Activated CD4-positive, alpha-beta T cell treated with anti-CD3 and anti-CD28 coated beads, Interleukin-2, amount 10 ng/mL, durations not matched to agents 7 days and 5 days (primary cell): ENCODE results near the gene AGRN. TPM values are rescaled to one million over a fixed set of nuclear protein-coding genes. Genes with fewer than 3 reads are reported as not detected.
"Not testable (repeated sequence)": the region's sequence is repeated elsewhere in the genome, so short reads cannot be mapped to it uniquely, and the experiment has no call there.

ENCODE experiments used
- CTCF ChIA-PET: fragments of 350-600 bp; sonication (Branson Sonifier 250); formaldehyde crosslinking; loops from one replicate; lab custom pipeline; 2021; ENCODE audit warnings: antibody characterized with exemption; lab: Charles Lee
- POLR2A ChIA-PET: fragments of 350-600 bp; sonication (Branson Sonifier 250); formaldehyde crosslinking; loops from one replicate; lab custom pipeline; 2021; ENCODE audit warnings: antibody characterized with exemption; lab: Charles Lee
- DNase-seq: peaks from one replicate; pipeline ENCODE4 v3.0.0-alpha.2; 2020
- H3K27ac Mint-ChIP-seq: one replicate; pipeline ENCODE4 v1.8.0; 2021; ENCODE audit warnings: mild to moderate bottlenecking, moderate library complexity, mixed read lengths
- H3K27me3 Mint-ChIP-seq: one replicate; pipeline ENCODE4 v1.8.0; 2021; ENCODE audit warnings: mixed read lengths
- H3K36me3 Mint-ChIP-seq: one replicate; pipeline ENCODE4 v1.8.0; 2021; ENCODE audit warnings: low read depth, mixed read lengths
- H3K4me1 Mint-ChIP-seq: one replicate; pipeline ENCODE4 v1.8.0; 2021; ENCODE audit warnings: mixed read lengths
- H3K4me3 Mint-ChIP-seq: one replicate; pipeline ENCODE4 v1.8.0; 2021; ENCODE audit warnings: mild to moderate bottlenecking, moderate library complexity, mixed read lengths
- H3K9me3 Mint-ChIP-seq: one replicate; pipeline ENCODE4 v1.8.0; 2021; ENCODE audit warnings: mixed read lengths
- total RNA-seq, 2 experiments: library from RNA; stranded (reverse); gene quantifications; one replicate each; pipeline ENCODE4 v1.2.3, GENCODE V29; 2021

Gene AGRN
- total RNA-seq, 2 experiments from 2014 or later = 7.4 to 8.3 TPM

DNA sequence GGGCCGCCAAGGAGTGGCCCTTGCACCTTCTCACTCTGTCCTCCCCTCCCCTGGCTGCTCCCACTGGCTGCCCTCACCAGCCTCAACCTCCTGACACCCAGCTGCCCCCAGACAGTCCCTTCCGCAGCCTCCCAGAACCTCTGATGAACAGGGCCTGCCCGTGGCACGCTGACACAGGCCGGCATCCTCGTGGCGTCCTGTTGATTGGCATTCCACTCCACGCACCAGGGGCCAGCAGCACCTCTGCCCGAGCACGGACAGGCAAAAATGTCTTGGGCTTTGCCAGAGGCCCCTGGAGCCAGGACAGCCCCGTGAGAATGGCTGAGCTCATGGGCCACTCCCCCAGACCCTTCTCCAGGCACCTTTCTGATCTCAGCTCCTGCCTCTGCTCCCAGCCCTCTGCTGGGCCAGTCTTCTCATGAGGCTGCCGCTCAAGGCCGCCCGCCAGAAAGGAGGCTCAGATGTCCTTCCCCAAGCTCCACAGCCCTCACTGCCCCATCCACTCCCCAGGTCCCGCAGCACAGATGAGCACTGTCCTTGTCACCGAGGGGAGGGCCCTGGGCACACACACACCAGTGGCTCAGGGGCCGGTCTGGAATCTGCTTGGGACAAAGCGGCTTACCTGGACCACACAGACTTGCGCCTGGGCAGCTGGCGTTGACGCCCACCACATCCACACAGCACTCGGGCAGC is 70.0 kb downstream of the AGRN start:
- Mint-ChIP-seq H3K36me3 (peaks cover 3% of the 10 kb centered on the region), H3K27me3 (no peaks in the 10 kb centered on the region), H3K4me1 (no peaks in the 10 kb centered on the region), H3K27ac (peak overlapping the region; percentile 41), H3K4me3 (no peak overlapping the region), H3K9me3 (peaks cover 3% of the 10 kb centered on the region)
- no peak for DNase-seq
- POLR2A ChIA-PET = no interaction called here
- CTCF ChIA-PET = interaction anchor here (0.8 kb wide), 1 partner anchor 49 kb away, joined by 3 read pairs; no protein-coding TSS in a partner anchor

DNA sequence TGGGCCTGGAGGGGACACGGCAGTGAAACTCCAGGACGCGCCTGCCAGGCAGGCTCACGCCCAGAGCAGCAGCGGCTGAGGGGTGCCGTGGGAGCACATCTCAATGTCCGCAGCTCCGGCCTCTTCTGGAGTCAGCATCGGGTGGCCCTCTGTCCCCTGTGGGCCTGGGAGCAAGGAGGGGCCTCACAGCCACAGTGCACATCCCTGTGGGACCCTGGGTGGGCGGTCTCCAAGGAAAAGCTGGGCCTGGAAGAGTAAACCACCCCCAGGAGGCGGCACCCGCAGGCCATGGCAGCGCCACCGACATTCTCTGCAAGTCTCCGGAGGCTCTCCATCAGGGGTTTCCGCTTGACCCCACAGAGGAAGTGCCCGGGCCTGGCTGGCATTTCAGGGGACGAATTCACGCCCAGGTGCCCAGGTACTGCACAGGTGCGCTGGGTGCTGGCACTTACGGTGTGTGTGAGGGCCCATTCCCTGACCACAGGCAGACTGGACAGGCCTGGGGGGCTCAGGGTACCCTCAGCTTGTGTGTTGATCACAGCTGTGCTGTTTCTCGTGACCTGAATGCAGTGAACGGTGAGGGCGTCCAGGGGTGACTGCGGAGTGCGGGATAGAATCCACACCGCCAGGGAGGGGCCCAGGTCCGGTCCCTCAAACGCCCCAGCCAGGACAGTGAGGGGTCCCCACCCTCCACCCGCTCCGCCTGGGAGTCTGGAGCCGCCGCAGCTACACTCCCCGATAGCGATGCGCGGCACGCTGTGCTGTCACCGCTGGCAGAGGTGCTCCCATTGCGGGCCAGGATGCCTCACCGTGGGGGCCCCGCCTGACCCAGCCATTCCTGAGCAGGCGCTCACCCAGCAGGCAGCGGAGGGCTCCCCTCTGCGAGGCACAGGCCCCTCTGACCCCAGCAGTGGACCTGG is 70.8 kb downstream of the AGRN start:
- Mint-ChIP-seq H3K27ac (no peak overlapping the region), H3K4me1 (no peaks in the 10 kb centered on the region), H3K9me3 (peaks cover 5% of the 10 kb centered on the region), H3K27me3 (no peaks in the 10 kb centered on the region), H3K36me3 (peaks cover 3% of the 10 kb centered on the region), H3K4me3 (no peak overlapping the region)
- CTCF ChIA-PET = interaction anchor here (0.8 kb wide), 1 partner anchor 49 kb away, joined by 3 read pairs; no protein-coding TSS in a partner anchor
- POLR2A ChIA-PET = no interaction called here
- DNase-seq = no peak

DNA sequence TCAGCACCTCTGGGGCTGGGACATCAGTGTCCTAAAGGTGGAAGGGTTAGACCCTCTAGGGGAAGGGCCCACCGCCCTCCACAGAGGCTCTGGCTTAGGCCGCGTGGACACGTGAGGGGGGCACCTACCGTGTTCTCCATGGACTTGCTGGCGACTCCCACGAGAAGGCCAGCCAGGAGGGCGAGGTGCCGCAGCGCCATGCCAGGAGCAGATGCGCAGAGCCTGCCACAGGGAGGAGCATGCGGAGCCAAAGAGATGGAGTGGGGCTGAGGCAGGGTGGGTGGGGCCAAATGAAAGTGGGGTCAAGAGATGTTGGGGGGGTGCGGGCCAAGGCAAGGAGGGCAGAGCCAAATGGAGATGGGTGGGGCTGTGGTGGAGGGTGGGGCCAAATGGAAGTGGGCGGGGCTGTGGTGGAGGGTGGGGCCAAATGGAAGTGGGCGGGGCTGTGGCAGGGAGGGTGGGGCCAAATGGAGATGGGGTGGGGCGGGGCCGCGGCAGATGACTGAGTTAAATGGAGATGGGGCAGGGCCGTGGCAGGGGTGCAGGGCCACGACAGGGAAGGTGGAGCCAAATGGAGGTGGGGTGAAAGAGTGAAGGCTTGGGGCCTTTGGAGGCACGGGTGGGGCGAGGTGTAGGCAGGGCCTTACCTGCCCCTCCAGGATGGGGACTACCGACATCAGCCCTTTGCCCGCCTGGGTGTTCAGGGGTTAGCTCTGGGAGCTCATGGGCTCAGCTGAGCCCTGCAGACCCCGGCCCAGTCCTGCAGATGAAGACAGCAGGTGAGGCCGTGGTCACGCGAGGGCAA is 71.6 kb downstream of the AGRN start:
- H3K27ac Mint-ChIP-seq = no peak overlapping the region
- peaks cover 3% of the 10 kb centered on the region for H3K36me3 Mint-ChIP-seq
- no peak for DNase-seq
- peaks cover 5% of the 10 kb centered on the region for H3K9me3 Mint-ChIP-seq
- ChIA-PET POLR2A (no interaction called here), CTCF (interaction anchor here (1.4 kb wide), 1 partner anchor 12 kb away, joined by 3 read pairs; no protein-coding TSS in a partner anchor)
- H3K27me3 Mint-ChIP-seq = no peaks in the 10 kb centered on the region
- H3K4me3 Mint-ChIP-seq = no peak overlapping the region
- no peaks in the 10 kb centered on the region for H3K4me1 Mint-ChIP-seq

DNA sequence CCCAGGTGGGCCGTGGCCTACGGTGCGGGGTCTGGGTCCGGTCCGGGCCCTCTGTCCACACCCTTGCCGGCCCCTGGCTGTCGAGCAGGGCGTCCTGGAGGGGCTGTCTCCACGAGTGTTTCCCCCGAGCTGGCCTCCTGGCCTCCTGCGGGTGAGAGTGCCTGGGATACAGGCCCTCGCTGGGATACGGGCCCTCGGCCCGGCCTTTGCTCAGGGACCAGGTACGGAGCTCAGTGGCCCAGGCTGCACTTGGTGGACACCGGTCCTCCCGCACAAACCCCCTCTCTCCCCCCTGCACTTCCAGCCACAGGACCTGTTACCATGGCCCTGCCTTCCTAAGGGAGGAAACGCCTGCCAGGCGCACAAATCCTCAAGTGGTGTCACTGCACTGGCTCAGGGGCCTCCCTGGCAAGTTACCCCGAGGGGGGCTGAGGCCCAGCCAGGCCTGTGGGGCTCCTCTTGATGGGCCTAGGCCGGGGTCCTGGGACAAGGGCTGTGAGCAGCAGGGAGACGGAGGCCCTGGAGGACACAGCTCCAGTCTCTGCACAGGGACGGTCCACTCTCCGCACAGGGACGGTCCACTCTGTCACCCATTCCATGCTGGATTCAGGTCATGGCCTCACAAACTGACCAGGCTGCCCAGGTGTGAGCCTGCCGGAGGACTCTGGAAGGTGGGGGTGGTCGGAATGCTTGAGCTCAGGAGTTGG is 72.4 kb downstream of the AGRN start:
- Mint-ChIP-seq H3K27ac (no peak overlapping the region), H3K27me3 (no peaks in the 10 kb centered on the region), H3K36me3 (peaks cover 3% of the 10 kb centered on the region), H3K9me3 (peaks cover 5% of the 10 kb centered on the region), H3K4me3 (no peak overlapping the region), H3K4me1 (no peaks in the 10 kb centered on the region)
- DNase-seq = no peak
- ChIA-PET POLR2A (no interaction called here), CTCF (interaction anchor here (0.7 to 1.4 kb wide), 3 partner anchors 11 to 29 kb away, joined by 3 to 4 read pairs (median 4); no protein-coding TSS in a partner anchor)

DNA sequence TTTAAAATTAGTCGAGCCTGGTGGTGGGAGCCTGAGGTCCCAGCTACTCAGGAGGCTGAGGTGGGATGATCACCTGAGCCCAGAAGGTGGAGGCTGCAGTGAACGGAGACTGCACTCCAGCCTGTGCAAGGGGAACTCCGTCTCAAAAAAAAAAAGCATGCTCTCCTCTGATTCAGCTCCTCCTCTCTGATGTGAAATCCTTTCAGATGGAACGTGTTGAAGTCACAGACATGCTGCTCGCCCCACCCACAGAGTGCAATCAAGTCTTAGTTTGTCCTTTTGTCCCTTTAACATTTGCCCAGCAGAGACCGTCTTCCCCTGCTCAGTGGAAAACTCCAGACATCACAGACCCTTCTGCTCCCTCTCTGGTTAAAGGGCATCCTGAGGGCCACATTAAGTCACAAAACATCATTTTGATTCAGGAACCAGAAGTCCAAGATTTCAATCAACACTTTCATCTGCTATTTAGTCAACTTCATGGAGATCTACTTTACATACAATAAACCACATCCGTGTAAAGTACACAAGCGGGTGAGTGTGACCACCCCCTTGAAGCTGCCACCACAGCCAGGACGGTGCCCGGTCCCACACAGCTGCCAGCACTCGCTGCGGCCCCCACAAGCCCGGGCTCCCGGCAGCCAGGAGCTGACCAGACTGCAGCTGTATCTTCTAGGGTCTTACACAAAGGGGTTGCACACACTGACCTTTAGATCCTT is 73.1 kb downstream of the AGRN start:
- Mint-ChIP-seq H3K36me3 (peaks cover 3% of the 10 kb centered on the region), H3K4me1 (no peaks in the 10 kb centered on the region), H3K9me3 (peaks cover 5% of the 10 kb centered on the region), H3K27ac (no peak overlapping the region), H3K27me3 (no peaks in the 10 kb centered on the region), H3K4me3 (no peak overlapping the region)
- ChIA-PET CTCF (interaction anchor here (0.7 to 1.4 kb wide), 4 partner anchors 12 to 30 kb away, joined by 3 to 4 read pairs (median 4); no protein-coding TSS in a partner anchor), POLR2A (no interaction called here)
- DNase-seq = no peak

DNA sequence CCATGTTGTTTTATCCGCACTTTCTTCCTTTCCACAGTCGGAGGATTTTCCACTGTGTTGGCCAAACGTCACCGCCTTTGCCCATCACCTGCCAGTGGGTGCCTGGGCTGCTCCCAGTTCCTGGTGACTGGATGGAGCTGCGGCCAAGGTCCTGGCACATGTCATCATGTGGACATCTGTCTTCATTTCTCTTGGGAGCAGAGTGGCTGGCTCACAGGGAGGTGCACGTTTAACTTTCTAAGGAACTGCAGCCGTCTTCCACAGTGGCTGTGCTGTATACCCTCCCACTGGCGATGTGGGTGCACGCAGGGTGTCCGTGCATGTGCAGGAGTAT is 73.7 kb downstream of the AGRN start:
- Mint-ChIP-seq H3K27ac (no peak overlapping the region), H3K36me3 (peaks cover 3% of the 10 kb centered on the region), H3K4me3 (no peak overlapping the region), H3K4me1 (peaks cover under 1% of the 10 kb centered on the region), H3K9me3 (peaks cover 5% of the 10 kb centered on the region), H3K27me3 (no peaks in the 10 kb centered on the region)
- DNase-seq = no peak
- ChIA-PET CTCF (interaction anchor here (1.0 kb wide), 1 partner anchor 23 kb away, joined by 3 read pairs; no protein-coding TSS in a partner anchor), POLR2A (no interaction called here)

DNA sequence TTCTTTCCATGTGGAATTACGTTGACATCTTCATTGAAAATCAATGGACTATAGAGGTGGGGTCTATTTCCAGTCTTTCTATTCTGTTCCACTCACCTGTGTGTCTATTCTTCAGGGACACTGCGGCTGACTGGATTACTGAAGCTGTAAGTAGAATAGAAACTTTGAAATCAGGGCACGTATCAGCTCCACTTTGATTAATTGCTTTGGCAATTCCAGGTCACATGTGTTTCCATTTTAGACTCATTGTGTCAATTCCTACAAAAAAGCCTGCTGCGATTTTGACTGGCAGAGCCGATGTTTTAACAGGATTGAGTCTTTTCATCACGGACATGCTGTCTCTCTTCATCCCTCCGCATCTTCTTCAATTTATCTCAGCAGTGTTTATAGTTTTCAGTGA is 75.1 kb downstream of the AGRN start:
- POLR2A ChIA-PET = no interaction called here
- CTCF ChIA-PET = no interaction called here
- no peak for DNase-seq
- H3K27me3 Mint-ChIP-seq = peaks cover 8% of the 10 kb centered on the region
- no peak overlapping the region for H3K4me3 Mint-ChIP-seq
- peaks cover 19% of the 10 kb centered on the region for H3K9me3 Mint-ChIP-seq
- H3K4me1 Mint-ChIP-seq = peaks cover 15% of the 10 kb centered on the region
- no peak overlapping the region for H3K27ac Mint-ChIP-seq
- H3K36me3 Mint-ChIP-seq = peaks cover 12% of the 10 kb centered on the region

DNA sequence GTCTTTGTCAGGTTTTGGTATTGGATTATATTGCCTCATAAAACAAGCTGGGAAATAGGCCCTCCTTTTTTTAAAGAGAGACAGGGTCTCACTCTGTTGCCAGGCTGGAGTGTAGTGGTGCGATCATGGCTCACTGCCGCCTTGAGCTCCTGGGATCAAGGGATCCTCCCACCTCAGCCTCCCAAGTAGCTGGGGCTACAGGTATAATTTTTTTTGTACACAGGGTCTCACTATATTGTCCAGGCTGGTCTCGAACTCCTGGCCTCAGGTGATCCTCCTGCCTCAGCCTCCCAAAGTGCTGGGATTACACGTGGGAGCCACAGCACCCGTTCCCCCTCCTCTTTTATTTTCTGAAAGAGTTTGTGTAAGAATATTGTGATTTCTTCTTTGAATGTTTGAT is 76.2 kb downstream of the AGRN start:
- H3K9me3 Mint-ChIP-seq = peaks cover 26% of the 10 kb centered on the region
- CTCF ChIA-PET = interaction anchor here (0.5 to 2.2 kb wide), 2 partner anchors 11 to 1540 kb away, joined by 4 to 7 read pairs; no protein-coding TSS in a partner anchor

DNA sequence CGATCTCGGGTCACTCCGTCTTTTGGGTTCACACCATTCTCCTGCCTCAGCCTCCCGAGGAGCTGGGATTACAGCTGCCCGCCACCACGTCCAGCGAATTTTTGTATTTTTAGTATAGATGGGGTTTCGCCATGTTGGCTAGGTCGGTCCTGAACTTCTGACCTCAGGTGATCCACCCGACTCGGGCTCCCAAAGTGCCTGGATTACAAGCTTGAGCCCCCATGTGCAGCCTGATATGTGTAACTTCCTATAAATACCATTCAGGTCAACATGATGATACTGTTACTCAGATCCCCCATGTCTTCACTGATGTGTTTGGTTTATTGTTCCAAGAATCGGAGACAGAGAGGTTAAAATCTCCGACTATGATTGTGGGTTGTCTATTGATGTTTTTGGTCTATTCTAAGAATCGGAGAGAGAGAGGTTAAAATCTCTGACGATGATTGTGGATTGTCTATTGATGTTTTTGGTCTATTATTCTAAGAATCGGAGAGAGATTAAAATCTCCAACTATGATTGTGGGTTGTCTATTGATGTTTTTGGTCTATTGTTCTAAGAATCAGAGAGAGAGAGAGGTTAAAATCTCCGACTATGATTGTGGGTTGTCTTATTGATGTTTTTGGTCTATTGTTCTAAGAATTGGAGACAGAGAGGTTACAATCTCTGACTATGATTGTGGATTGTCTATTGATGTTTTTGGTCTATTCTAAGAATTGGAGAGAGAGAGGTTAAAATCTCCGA is 78.9 kb downstream of the AGRN start:
- H3K4me3 Mint-ChIP-seq = no peak overlapping the region
- POLR2A ChIA-PET = no interaction called here
- peaks cover 36% of the 10 kb centered on the region for H3K4me1 Mint-ChIP-seq
- peaks cover 25% of the 10 kb centered on the region for H3K36me3 Mint-ChIP-seq
- peak overlapping the region; percentile 69 for H3K27ac Mint-ChIP-seq
- no peak for DNase-seq
- CTCF ChIA-PET = no interaction called here
- H3K27me3 Mint-ChIP-seq = peaks cover 8% of the 10 kb centered on the region
- peaks cover 26% of the 10 kb centered on the region for H3K9me3 Mint-ChIP-seq

More for the DNA sequence above, 76.2 kb downstream of the AGRN start:
- H3K4me1 Mint-ChIP-seq = peaks cover 22% of the 10 kb centered on the region
- H3K27me3 Mint-ChIP-seq, POLR2A ChIA-PET, H3K4me3 Mint-ChIP-seq, H3K27ac Mint-ChIP-seq, DNase-seq: not testable (repeated sequence)
- peaks cover 16% of the 10 kb centered on the region for H3K36me3 Mint-ChIP-seq

DNA sequence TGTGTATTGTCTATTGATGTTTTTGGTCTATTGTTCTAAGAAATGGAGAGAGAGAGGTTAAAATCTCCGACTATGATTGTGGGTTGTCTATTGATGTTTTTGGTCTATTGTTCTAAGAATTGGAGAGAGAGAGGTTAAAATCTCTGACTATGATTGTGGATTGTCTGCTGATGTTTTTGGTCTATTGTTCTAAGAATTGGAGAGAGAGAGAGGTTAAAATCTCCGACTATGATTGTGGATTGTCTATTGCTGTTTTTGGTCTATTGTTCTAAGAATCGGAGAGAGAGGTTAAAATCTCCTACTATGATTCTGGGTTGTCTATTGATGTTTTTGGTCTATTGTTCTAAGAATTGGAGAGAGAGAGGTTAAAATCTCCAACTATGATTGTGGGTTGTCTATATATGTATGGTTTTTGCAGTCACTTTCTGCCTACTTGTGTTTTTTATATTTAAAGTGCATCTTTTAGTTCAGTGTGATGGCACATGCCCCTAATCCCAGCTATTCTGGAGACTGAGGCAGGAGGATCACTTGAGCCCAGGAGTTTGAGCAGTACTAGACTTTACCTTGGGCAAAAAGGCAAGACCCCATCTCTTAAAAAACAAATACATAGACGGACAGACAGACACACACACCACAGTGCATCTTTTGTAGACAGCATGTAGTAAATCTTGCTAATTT is 79.7 kb downstream of the AGRN start:
- Mint-ChIP-seq H3K27ac (peak overlapping the region; percentile 69), H3K36me3 (peaks cover 25% of the 10 kb centered on the region), H3K9me3 (peaks cover 26% of the 10 kb centered on the region), H3K27me3 (peaks cover 8% of the 10 kb centered on the region), H3K4me3 (no peak overlapping the region), H3K4me1 (peaks cover 44% of the 10 kb centered on the region)
- CTCF ChIA-PET = no interaction called here
- POLR2A ChIA-PET = no interaction called here
- DNase-seq = no peak

DNA sequence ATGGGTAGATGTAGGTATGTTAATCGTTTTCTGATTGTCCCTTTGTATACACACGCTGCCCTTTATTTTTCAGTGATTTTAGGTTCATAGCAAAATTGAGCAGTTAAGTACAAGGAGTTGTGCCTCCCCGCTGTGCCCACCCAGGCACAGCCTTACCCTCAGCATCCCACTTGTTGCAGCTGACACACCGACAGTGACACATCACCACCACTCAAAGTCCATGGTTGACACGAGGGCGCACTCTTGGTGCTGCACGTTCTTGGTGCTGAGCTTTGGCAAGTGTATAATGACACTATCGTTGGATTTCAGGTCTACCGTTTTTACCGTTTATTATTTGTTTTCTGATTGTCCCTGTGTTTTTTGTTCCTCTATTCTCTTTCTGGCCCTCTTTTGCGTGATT is 80.4 kb downstream of the AGRN start:
- ChIA-PET CTCF (no interaction called here), POLR2A (no interaction called here)

More for the DNA sequence above, 80.4 kb downstream of the AGRN start:
- H3K9me3 Mint-ChIP-seq = peaks cover 26% of the 10 kb centered on the region
- H3K27me3 Mint-ChIP-seq = peaks cover 8% of the 10 kb centered on the region
- peaks cover 47% of the 10 kb centered on the region for H3K4me1 Mint-ChIP-seq
- no peak overlapping the region for H3K4me3 Mint-ChIP-seq
- H3K36me3 Mint-ChIP-seq = peaks cover 30% of the 10 kb centered on the region
- DNase-seq = no peak
- H3K27ac Mint-ChIP-seq = no peak overlapping the region
